B cell (primary cell): ENCODE data around the gene ENO4. TPM values are rescaled to one million over a fixed set of nuclear protein-coding genes. Genes with fewer than 3 reads are reported as not detected.

ENCODE experiments used
- ATAC-seq: fragments of 200-7000 bp; cut with Tn5 transposase; one replicate; pipeline ENCODE4 v1.10.0; 2021; ENCODE audit warnings: low read depth, mild to moderate bottlenecking, moderate number of reproducible peaks, moderate library complexity
- CTCF ChIA-PET: fragments of 350-600 bp; sonication (Branson Sonifier 250); formaldehyde crosslinking; loops from one replicate; lab custom pipeline; 2021; ENCODE audit warnings: antibody characterized with exemption, inconsistent platforms; lab: Charles Lee
- POLR2A ChIA-PET: fragments of 350-600 bp; sonication (Branson Sonifier 250); formaldehyde crosslinking; loops from one replicate; lab custom pipeline; 2021; ENCODE audit warnings: antibody characterized with exemption; lab: Charles Lee
- DNase-seq: peaks from one replicate; pipeline ENCODE4 v3.0.0; 2013
- H2AFZ ChIP-seq: 2 replicates; pipeline ENCODE4 v1.6.1; 2012; ENCODE audit warnings: mild to moderate bottlenecking, low read depth, low read length; ENCODE audit not compliant: insufficient read depth, poor library complexity, severe bottlenecking
- H3K27ac ChIP-seq, 2 donors: 1 replicate in 1 of 2; 2 replicates in 1 of 2; pipeline ENCODE4 v1.5.1; 2012 to 2013; ENCODE audit warnings: low read length in 2 of 2, mild to moderate bottlenecking in 2 of 2, moderate library complexity in 1 of 2
- H3K27me3 ChIP-seq, 4 experiments: fragments of 200-600 bp in 1 of 4; sonication (generic) in 1 of 4; replicated peaks in 1 of 4; 1 replicate in 2 of 4; 2 replicates in 2 of 4; pipeline versions ENCODE4 v1.6.1 to v1.7.0; 2013 to 2016; ENCODE audit warnings: low read length in 3 of 4, mild to moderate bottlenecking in 2 of 4, mixed read lengths in 1 of 4, moderate library complexity in 1 of 4; ENCODE audit not compliant: insufficient read depth in 4 of 4, control insufficient read depth in 3 of 4; ENCODE audit errors: control extremely low read depth in 1 of 4
- H3K36me3 ChIP-seq, 2 experiments: replicated peaks in 1 of 2; 1 replicate in 1 of 2; 2 replicates in 1 of 2; pipeline versions ENCODE4 v1.6.1 to v1.7.1; 2013; ENCODE audit warnings: low read length in 1 of 2; ENCODE audit not compliant: insufficient read depth in 2 of 2, control insufficient read depth in 1 of 2; ENCODE audit errors: control extremely low read depth in 1 of 2, extremely low read depth in 1 of 2
- H3K4me1 ChIP-seq, 2 donors: fragments of 200-600 bp in 1 of 2; sonication (generic) in 1 of 2; 1 replicate in 1 of 2; 2 replicates in 1 of 2; pipeline versions ENCODE4 v1.5.1 to v1.6.1; 2013 to 2017; ENCODE audit warnings: low read length in 2 of 2; ENCODE audit not compliant: control insufficient read depth in 2 of 2, insufficient read depth in 2 of 2
- H3K4me2 ChIP-seq: replicated peaks from 2 replicates; pipeline ENCODE3; 2012; ENCODE audit warnings: mild to moderate bottlenecking, low read depth, low read length; ENCODE audit not compliant: poor library complexity, severe bottlenecking
- H3K4me3 ChIP-seq, 5 experiments: fragments of 200-600 bp in 1 of 5; sonication (generic) in 1 of 5; 1 replicate in 3 of 5; 2 replicates in 2 of 5; pipeline versions ENCODE4 v1.5.1 to v1.7.0; 2011 to 2016; ENCODE audit warnings: low read length in 4 of 5, mild to moderate bottlenecking in 4 of 5, low read depth in 2 of 5, control low read depth in 1 of 5, moderate library complexity in 1 of 5; ENCODE audit not compliant: insufficient read depth in 1 of 5; ENCODE audit errors: control extremely low read depth in 1 of 5, extremely low read depth in 1 of 5
- H3K79me2 ChIP-seq: fragments of 200-600 bp; sonication (generic); one replicate; pipeline ENCODE4 v1.6.0; 2016; ENCODE audit warnings: low read length; ENCODE audit not compliant: control insufficient read depth, insufficient read depth
- H3K9ac ChIP-seq: fragments of 200-600 bp; sonication (generic); 2 replicates; pipeline ENCODE4 v1.6.1; 2017; ENCODE audit warnings: mild to moderate bottlenecking, low read length, moderate library complexity
- H3K9me3 ChIP-seq, 3 donors: one replicate each; pipeline versions ENCODE4 v1.6.1 to v1.7.1; 2013; ENCODE audit warnings: low read length in 2 of 3; ENCODE audit not compliant: control insufficient read depth in 2 of 3, insufficient read depth in 1 of 3; ENCODE audit errors: control extremely low read depth in 1 of 3
- H4K20me1 ChIP-seq: 2 replicates; pipeline ENCODE4 v1.6.0; 2012; ENCODE audit warnings: mild to moderate bottlenecking, low read length; ENCODE audit not compliant: insufficient read depth, control insufficient read depth, poor library complexity, severe bottlenecking
- H3K27ac Mint-ChIP-seq: one replicate; pipeline ENCODE4 v1.8.0; 2021; ENCODE audit warnings: mixed read lengths
- H3K27me3 Mint-ChIP-seq: one replicate; pipeline ENCODE4 v1.8.0; 2021; ENCODE audit warnings: mixed read lengths
- H3K4me1 Mint-ChIP-seq: one replicate; pipeline ENCODE4 v1.8.0; 2021; ENCODE audit warnings: mixed read lengths
- H3K4me3 Mint-ChIP-seq: one replicate; pipeline ENCODE4 v1.8.0; 2021; ENCODE audit warnings: mixed read lengths
- H3K9me3 Mint-ChIP-seq: one replicate; pipeline ENCODE4 v1.8.0; 2022; ENCODE audit warnings: mixed read lengths; ENCODE audit not compliant: insufficient read depth
- CTCF ChIP-seq: fragments of 200-600 bp; IDR thresholded peaks from one replicate; pipeline ENCODE4 v1.8.0; 2022; ENCODE audit warnings: antibody characterized with exemption, mild to moderate bottlenecking
- EZH2 ChIP-seq: IDR thresholded peaks from 2 replicates; pipeline ENCODE4 v1.6.1; 2012; ENCODE audit warnings: borderline replicate concordance, low read depth, mild to moderate bottlenecking, moderate library complexity, low read length; ENCODE audit not compliant: insufficient read depth, poor library complexity, severe bottlenecking
- WGBS: methylation state at CpG from one replicate; pipeline ENCODE4 v1.1.5; 2013; ENCODE audit warnings: missing lambda C conversion rate; ENCODE audit not compliant: insufficient coverage; 5-methylcytosine and 5-hydroxymethylcytosine counted together
- intact Hi-C: fragments of 100-400 bp; cut with micrococcal nuclease; formaldehyde crosslinking; loops from one replicate; pipeline ENCODE4 v1.10.0; 2022
- polyA plus RNA-seq: library from polyadenylated mRNA; depleted of rRNA; stranded (reverse); fragments of >200 nt; gene quantifications from 2 replicates; pipeline ENCODE4 v1.2.3, GENCODE V29; 2012
- total RNA-seq, 2 donors: library from RNA; stranded (reverse); fragments of 120-200 nt in 1 of 2; gene quantifications; 1 replicate in 1 of 2; 2 replicates in 1 of 2; pipeline versions ENCODE4 v1.2.3 to v1.2.4, GENCODE V29; 2013 to 2022

ENO4 gene
- total and polyA plus RNA-seq, 2 donors (not counting 1 experiment from before 2014, with no cell fraction given), result 0.07 to 0.37 TPM

GRCh38 chr10:116802474-116802873 lies 46.8 kb upstream of the ENO4 start:
- CTCF ChIA-PET, result interaction anchor here (0.9 to 7.1 kb wide), 2 partner anchors 15 to 373 kb away, joined by 3 to 55 read pairs; no protein-coding TSS in a partner anchor
- Histone ChIP-seq H3K4me2 (no peak overlapping the region), H2AFZ (no peak overlapping the region), H3K9me3 (no peaks in the 10 kb centered on the region), H3K4me1 (no peaks in the 10 kb centered on the region), H3K4me3 (no peak overlapping the region), H3K36me3 (no peaks in the 10 kb centered on the region), H3K9ac (no peak overlapping the region), H3K27ac (no peak overlapping the region), H3K27me3 (no peaks in the 10 kb centered on the region), H3K79me2 (no peaks in the 10 kb centered on the region), H4K20me1 (no peaks in the 10 kb centered on the region)
- H3K27ac Mint-ChIP-seq, result no peak overlapping the region
- H3K27me3 Mint-ChIP-seq, result peaks cover 11% of the 10 kb centered on the region
- WGBS, result 74% methylated on average over 5 of the region's 6 CpGs
- H3K9me3 Mint-ChIP-seq, result no peaks in the 10 kb centered on the region
- ATAC-seq, result no peak
- H3K4me3 Mint-ChIP-seq, result no peak overlapping the region
- POLR2A ChIA-PET, result no interaction called here
- DNase-seq, result no peak
- intact Hi-C loops, result no loop called here
- TF ChIP-seq EZH2 (no peak), CTCF (no peak)
- H3K4me1 Mint-ChIP-seq, result no peaks in the 10 kb centered on the region

- H3K36me3 ChIP-seq, result no peaks in the 10 kb centered on the region
- H3K4me2 ChIP-seq, result no peak overlapping the region
- no peak overlapping the region for H3K27ac ChIP-seq
- ATAC-seq (no peak), DNase-seq (no peak)
- no peaks in the 10 kb centered on the region for H3K27me3 ChIP-seq
- H3K4me3 Mint-ChIP-seq, result no peak overlapping the region
- H4K20me1 ChIP-seq, result no peaks in the 10 kb centered on the region
- ChIA-PET POLR2A (no interaction called here), CTCF (interaction anchor here (0.6 to 0.9 kb wide), 2 partner anchors 14 to 372 kb away, joined by 3 to 4 read pairs; no protein-coding TSS in a partner anchor)
- H3K27me3 Mint-ChIP-seq, result peaks cover 7% of the 10 kb centered on the region
- WGBS, result 92% methylated on average over 15 of the region's 19 CpGs
- H2AFZ ChIP-seq, result no peak overlapping the region
- no peaks in the 10 kb centered on the region for H3K9me3 ChIP-seq
- H3K9me3 Mint-ChIP-seq, result no peaks in the 10 kb centered on the region
- TF ChIP-seq CTCF (no peak), EZH2 (no peak)
- no peak overlapping the region for H3K9ac ChIP-seq
- no peak overlapping the region for H3K27ac Mint-ChIP-seq
- no peaks in the 10 kb centered on the region for H3K4me1 Mint-ChIP-seq
- intact Hi-C loops, result no loop called here
- H3K4me1 ChIP-seq, result no peaks in the 10 kb centered on the region
- H3K4me3 ChIP-seq, result no peak overlapping the region
- no peaks in the 10 kb centered on the region for H3K79me2 ChIP-seq
These were observed 46.4 kb upstream of the ENO4 start for GRCh38 chr10:116802876-116803275.
